Tongue (tissue), 2 donors: ENCODE results near the gene WFDC12. TPM values are rescaled to one million over a fixed set of nuclear protein-coding genes. Genes with fewer than 3 reads are reported as not detected.
"Not testable (repeated sequence)": the region's sequence is repeated elsewhere in the genome, so short reads cannot be mapped to it uniquely, and the experiment has no call there.

Source experiments
- DNase-seq: peaks from one replicate; pipeline ENCODE4 v3.0.0-alpha.2; 2015
- total RNA-seq: library from RNA; depleted of rRNA; stranded (reverse); fragments of >200 nt; gene quantifications from one replicate; pipeline ENCODE4 v1.2.3, GENCODE V29; 2014

Gene WFDC12, protein sequence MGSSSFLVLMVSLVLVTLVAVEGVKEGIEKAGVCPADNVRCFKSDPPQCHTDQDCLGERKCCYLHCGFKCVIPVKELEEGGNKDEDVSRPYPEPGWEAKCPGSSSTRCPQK
- not detected for total RNA-seq

DNA sequence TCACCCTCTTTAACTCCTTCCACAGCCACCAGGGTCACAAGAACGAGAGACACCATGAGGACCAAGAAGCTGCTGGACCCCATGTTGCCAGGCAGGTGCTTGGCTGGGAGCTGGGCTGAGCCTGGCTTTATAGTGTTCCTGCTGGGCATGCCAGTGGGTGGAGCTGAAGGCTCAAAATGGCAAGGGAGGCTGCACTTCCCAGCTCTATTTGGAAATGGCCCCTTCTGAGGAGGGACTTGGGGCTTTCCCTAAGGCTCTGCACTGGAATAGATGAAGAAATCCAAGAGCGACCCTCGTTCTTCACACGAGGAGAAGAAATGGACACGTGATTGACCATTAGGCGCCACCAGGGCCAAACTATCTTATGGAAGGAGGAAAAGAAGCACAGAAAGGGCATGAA, at the start of gene WFDC12:
WFDC12 (minus strand) TSS at position 101 of the 400 bp plus-strand sequence; CDS start at position 83, 18 bp downstream.
- no peak for DNase-seq

DNA sequence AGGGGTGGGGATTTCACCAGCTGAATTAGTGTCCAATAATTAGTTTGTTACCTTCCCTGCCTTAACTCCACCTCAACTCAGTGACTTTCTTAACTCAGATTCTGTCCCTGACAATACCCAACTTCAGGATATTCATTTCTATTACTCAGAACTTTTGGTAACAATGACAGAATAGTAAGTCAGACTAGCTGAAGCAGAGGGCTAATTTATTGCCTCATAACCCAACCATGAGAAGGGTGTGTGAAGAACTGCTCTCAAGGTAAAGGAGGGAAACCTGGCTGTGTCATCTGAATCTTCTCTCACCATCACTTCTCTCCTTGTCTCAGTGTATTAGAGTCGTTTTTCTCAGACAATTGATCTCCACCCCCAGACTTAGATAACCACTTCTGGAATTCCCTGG, 49.3 kb upstream of the WFDC12 start:
- no peak for DNase-seq

DNA sequence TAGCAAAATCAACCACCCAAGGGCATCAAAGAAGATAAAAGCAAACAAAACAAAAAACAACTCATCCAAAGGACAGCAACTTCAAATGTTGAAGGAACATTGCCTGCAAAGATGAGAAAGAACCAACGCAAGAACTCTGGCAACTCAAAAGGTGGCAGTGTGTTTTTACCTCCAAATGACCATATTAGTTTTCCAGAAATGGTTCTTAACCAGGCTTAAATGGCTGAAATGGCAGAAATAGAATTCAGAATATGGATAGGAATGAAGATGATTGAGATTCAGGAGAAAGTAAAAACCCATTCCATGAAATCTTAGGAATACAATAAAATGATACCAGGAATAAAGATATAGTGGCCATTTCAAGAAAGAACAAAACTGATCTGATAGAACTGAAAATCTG, 40.6 kb upstream of the WFDC12 start:
- DNase-seq: no peak

DNA sequence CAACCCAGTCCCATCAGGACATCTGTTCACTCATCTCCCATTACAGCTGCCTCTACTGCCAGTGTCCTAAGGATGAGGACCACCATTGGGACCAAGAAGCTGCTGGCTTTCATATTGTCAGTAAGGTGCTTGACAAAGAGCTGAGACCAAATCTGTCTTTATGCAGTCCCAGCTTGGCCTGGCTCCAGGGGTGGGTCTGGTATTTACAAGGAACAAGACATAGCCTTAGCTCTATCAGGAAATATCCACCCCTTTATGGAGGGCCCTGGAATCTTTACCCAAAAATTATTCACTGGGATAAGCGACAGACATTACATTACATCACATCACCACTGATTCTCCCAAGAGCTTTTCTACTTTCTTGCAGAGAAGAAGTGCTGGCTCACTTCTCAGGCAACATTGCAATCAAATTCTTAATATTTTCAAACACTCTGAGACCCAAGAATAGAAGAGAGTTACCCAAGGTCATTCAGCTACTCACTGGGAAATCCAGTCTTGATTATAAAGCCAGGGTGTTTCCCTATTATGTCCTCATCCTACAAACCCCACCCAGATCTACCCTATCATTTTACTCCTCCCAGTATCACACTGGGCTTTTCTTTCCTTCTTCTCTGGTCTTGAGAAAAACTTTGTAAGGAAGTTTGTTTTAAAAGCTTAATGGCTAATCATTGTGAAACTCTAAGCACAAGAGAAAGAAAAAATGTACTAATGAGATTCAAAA, 39.0 kb upstream of the WFDC12 start:
- DNase-seq: no peak

DNA sequence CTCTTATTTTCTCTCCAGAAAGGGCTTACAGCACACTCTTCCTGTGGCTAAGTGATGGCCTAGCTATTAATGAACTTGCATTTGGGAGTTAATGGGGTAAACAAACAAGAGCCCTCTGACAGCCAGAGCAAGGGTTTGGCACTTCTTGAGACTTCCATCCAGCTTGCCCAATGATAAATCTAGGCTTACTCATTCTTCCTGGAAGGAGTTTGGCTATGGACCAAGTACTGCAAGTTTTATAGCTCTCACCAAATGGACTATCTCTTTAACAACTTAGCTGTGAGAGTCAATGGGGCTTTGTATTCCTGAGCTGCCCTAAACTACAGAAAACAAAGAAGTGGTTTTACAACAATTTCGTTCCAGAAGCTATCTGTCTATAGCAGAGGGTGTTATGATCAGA, 33.7 kb upstream of the WFDC12 start:
- DNase-seq: peak; percentile 13

DNA sequence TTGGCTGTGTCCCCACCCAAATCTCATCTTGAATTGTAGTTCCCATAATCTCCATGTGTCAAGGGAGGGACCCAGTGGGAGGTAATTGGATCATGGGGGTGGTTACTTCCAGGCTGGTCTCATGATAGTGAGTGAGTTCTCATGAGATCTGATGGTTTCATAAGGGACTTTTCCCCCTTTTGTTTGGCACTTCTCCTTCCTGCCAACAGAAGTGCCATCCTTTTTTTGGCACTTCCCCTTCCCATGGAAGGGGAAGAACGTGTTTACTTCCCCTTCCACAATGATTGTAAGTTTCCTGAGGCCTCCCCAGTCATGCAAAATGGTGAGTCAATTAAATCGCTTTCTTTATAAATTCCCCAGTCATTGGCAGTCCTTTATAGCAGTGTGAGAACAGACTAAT, 32.4 kb upstream of the WFDC12 start:
- no peak for DNase-seq

DNA sequence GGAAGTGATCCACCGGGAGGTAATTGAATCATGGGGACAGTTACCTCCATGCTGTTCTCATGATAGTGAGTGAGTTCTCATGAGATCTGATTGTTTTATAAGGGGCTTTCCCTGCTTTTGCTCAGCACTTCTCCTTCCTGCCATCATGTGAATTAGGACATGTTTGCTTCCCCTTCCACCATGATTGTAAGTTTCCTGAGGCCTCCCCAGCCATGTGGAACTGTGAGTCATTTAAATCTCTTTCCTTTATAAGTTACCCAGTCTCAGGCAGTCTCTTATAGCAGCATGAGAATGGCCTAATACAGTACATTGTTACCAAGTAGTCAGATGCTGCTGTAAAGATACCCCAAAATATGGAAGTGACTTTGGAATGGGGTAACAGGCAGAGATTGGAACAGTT, 30.5 kb upstream of the WFDC12 start:
- not testable (repeated sequence) for DNase-seq

DNA sequence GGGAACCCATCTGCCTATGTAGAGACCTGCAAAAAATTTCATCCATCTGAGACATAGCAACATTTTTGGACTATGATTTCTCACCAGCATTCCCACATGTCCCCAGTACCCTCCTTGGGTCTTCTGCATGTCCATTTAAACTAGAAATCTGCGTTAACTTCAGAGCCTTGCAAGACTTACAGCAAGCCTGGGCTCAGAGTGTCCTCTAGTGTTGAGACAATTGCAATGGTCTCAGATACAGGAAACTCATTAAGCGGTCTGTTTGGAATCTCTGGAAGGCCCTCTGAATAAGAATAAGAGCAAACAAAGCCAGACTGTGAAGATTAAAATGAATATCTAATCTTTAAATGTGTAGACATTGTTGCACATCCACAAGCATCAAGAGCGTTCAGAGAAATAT, 29.9 kb upstream of the WFDC12 start:
- no peak for DNase-seq

DNA sequence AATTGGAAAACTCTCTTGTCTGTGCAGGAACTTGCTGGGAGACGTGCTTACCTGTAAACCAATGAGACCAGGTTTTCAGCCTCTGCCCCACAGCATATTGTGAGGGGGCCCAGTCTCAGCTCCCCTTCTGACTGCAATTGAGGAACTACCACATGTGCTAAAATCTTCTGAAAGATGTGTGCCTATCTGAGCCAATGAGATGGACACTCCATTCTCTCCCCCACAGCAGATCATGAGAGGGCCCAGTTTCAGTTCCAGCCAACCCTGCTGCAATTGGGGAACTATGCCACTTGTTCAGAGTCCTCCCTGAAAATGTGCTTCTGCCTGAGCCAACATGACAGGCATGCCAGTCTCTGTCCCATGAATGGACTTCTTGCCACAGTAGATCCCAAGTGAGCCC, 29.5 kb upstream of the WFDC12 start:
- no peak for DNase-seq

DNA sequence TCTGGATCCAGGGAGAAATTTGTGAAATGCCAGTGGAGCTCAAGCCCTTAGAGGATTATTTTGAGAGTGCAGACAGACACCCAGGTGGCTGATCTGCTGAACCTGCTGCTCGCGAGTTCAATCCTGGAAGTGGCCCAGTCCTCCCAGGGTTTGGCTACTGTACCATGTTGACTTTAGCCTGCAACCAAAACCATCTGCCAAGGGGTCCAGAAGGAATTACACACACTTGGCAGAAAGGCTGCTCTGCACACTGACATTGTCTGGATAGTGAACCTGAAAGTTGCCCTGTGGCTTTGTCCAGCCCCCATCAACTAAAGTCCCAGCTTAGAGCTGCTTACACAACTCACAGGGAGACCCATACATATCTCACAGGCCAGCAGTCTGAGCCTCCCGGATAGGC, 28.9 kb upstream of the WFDC12 start:
- no peak for DNase-seq

DNA sequence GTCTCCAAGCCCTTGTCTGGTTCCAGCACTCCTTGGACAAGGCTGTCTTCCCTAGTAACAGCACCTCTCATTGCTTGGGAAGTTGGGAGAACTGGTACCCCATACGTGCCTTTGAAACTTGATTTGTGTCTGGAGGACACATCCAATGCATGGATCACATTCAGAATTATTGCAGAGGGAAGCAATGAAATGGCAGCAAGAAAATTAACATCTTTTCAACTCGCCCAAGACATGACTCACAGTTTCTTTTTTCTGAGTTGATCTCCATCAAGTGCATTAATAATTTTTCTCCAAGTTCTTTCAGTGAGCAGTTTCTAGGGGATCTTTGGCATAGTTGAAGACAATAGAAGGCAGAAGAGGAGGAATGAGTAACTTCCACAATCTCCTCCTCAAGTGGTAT, 28.1 kb upstream of the WFDC12 start:
- no peak for DNase-seq

DNA sequence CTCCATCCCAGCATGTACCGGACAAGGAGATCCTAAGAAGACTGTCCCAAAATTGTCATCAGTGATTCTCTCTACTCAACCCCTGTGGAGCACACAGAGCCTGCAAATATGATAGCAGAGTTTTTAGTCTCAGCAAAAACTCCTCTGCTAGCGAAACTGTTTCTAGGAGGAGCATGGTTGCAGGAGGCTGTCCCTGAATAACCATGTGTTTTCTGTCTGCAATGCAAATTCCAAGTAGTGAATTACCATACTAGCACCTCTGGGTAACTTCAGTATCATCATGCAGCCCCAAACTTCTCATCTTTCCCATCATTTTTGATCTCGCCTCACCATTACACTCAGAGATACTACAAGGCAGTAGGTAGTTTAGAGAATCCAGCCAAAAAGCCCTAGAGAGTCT, 24.8 kb upstream of the WFDC12 start:
- DNase-seq: no peak

DNA sequence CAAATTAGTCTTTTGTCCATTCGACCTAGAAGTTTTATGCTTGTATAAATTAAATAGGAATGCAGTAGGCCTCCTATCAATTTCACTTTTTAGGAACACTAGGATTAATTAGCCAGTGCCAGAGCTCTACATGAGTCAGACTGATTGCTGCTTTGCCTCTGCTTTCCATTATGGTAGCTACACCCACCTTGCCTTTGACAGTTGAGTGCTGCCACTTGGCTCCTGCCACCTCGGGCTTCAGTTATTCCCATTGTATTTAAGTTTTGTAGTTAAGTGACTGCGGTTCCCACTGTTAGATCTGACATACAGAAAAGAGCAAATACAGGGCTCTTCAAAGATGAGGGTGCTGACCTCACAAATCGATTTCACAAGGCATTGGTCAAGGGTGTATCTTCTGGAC, 16.6 kb upstream of the WFDC12 start:
- DNase-seq: no peak

DNA sequence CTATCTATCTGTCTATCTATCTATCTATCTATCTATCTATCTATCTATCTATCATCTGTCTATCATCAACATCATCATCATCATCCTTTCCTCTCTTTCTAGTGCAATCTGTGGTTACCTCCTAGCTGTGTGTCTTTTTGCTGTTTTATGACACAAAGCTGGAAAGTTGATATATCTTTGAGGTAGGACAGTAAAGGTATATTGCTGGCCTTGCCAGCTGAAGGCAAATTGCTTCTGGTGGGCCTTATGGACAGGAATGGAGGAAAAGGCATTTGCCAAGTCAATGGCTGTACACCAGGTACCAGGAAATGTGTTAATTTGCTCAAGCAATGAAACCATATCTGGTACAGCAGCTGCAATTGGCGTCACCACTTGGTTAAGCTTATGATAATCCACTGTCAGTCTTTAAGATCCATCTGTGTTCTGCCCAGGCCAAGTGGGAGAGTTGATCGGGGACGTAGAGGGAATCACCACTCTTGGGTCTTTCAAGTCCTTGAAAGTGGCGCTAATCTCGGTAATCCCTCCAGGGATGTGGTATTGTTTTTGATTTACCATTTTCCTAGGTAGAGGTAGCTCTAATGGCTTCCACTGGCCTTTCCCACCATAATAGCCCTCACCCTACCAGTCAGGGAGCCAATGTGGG, 15.6 kb upstream of the WFDC12 start:
- not testable (repeated sequence) for DNase-seq

DNA sequence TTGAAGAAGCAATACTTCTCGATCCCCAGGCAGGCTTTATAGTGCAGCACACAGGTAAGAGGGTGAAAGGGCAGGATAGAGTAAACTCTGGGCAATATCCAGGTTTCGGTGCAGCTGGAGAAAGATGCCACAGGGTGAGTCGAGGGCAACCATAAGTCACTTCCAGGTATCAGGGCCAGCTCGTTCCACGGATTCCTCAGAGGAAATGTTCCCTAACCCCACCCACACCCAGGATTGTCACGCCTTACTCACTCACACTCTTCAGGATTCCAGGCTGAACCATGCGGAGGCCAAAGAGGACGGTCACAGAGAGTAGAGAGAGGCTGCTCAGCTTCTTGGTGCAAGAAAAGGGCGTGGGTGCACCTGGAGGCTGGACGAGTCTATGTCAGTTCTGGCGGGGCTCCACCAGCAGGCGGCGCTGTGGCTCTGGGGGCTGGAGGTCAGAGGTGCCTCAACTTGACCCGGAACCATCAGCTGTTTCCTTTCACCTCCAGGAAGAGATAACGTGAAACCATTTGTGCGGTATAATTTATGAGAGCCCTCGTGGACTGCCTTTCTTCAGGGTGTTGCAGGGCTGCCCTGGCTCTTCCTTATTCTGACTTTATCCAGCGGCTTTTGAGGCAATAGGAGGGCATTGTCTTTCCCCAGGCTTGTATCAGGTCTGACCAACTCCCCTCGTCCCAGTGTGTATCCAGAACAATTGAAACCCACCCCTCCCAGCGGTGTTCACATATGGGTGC, 14.5 kb upstream of the WFDC12 start:
- DNase-seq: peak; percentile 2

DNA sequence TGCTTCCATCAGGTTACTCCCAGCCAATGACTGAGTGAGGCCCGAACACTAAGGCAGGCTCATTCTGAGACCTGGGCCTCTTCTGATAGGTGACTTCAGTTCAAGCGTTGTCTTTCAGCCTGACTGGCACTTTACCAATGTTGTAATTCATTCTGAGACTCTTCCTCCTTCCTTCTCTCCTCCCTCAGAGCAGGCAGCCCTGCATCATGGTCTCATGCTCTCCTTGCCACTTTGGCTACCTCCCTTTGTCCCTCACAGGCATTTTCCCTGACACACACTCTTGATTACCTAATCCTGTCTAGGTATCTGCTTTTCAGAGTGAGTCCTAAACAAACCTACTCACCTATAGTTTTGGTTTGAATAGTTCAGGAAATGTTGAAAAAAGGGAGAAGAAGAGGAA, 12.6 kb upstream of the WFDC12 start:
- DNase-seq: no peak

DNA sequence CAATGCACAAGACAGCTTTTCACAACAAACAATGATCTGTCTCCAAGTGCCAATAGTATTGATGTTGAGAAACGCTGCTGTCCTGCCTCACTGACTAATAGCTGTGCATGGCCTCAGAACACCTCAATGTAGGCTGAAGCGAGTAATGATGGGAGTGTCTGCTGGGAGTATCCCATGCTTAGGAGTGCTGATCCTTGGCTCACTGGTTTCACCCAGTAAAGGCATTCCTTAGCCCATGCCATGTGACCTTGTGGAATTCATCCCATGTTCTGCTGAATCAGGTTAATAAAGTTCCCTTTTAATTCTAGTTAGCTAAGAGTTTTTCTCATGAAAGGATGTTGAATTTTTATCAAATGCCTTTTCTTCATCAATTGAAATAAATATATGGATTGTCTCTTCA, 3.8 kb upstream of the WFDC12 start:
- DNase-seq: no peak

DNA sequence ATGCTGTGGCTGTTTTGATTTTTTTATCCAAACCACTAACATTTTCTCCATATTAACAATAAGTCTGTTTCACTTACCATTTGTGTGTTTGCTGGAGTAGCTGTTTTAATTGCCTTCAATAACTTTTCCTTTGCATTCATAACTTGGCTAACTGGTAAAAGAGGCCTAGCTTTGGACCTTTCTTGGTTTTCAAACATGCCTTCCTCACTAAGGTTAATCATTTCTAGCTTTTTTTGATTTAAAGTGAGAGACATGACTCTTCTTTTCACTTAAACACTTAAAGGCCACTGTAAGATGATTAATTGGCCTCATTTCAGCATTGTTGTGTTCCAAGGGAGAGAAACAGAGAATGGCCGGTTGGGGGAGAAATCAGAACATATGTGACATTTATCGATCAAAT, 2.9 kb downstream of the WFDC12 start:
- DNase-seq: no peak

DNA sequence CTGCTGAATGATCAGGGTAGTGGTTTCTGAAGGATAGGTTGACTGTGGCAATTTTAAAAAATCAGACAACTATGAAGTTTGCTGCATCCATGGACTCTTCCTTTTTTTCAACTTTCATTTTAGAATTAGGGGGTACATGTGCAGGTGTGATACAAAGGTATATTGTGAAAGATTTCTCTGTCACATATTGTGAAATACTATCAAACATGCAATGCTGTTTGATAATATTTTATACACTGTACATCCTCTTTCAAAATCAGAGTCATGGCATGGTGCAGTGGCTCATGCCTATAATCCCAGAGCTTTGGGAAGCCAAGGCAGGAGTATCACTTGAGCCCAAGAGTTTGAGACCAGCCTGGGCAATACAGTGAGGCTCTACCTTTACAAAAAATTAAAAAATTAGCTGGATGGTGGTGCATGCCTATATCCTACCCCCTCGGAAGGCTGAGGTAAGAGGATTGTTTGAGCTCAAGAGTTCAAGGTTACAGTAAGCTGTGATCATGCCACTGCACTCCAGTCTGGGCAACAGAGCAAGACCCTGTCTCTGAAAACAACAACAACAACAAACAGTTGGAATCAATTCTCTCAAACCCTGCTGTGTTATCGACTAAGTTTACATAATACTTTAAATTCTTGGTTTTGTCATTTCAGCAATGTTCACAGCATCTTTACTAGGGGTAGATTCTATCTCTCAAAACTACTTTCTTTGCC, 4.6 kb downstream of the WFDC12 start:
- DNase-seq: no peak

DNA sequence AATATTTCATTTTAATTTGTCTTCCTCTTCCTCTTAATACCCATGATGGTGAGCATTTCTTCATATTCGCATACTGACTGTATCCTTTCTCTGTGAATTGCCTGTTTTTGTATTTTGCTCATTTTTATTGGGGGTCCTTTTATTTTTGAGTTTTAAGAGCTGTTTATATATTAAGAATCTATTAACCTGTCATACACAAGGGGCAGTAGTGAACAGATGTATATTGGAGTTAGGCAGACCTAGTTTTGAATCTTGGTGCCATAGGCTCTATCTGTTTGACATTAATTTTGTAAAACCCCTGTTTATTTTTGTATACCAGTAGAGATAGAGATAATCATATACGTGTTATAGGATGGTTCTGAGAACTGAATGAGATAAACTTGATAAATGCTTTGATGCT, 6.2 kb downstream of the WFDC12 start:
- no peak for DNase-seq

DNA sequence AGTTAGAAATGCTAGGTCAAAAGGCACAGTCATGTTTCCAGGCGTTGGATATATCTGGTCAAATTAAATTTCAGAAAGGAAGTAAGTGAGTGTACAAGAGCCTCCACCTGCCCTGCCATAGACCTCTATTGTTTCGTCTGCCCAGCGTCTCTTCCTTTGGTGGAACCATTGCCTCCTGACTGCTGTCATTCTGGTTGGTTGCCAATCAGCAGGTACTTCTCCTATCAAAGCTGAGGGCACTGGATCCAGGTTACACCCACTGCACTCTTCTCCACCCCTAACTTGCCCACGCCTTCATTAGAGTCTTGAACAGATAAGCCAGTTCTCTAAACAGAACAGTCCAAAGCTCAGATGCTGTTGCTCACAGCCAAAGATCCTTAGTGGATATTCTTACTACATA, 6.7 kb downstream of the WFDC12 start:
- no peak for DNase-seq

DNA sequence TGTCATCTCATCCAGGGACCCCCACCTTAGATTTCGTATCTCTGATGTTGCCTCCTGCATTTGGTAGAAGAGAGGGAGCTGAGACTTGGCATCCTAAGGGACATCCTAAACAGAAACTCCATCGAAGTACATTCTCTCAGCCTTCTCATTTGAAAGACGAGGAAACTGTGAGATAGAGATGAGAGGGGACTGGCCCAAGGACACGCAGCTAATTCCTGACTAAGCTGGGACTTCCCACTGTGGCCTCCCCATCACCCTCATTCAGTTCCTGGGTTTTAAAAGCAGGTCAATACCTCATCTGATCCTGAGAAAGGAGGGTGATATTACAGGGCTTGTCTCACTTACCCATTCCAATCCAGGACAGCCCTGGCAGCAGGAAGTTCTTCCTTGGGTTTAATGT, 8.4 kb downstream of the WFDC12 start:
- no peak for DNase-seq

DNA sequence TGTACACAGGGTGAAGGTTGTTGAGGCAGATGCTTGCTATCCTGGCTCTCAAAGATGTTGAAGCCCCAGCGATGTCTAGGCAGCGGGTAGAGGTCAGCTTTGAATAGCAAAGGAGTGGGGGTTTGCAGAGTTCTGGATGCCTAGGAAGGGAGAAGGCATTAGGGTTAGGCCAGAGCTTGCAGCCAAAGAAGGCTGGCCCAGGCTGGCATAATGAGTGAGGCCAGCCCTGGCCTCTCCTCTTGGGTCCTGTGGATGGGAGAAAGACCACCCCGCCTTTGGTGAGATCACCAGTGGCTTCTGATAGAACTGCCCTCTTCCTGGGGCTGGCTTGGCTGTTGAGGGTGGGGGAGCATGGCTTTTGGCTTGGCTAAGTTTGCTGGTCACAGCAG, 8.9 kb downstream of the WFDC12 start:
- DNase-seq: no peak
